Endothelial cell of umbilical vein (primary cell): ENCODE results near the gene ABHD5. TPM values are rescaled to one million over a fixed set of nuclear protein-coding genes. Genes with fewer than 3 reads are reported as not detected.

Experiments used
- BruUV-seq: library from RNA; stranded (reverse); fragments of 400-500 nt; replicated peaks from 2 replicates; lab custom pipeline; 2021; lab: Mats Ljungman, UMichigan
- CTCF ChIA-PET: fragments of 300-600, 350-600 bp; sonication (Branson Sonifier 250); formaldehyde crosslinking; loops from one replicate; lab custom pipeline; 2021; ENCODE audit warnings: antibody characterized with exemption, inconsistent platforms; lab: Charles Lee
- POLR2A ChIA-PET: fragments of 300-600, 350-600 bp; sonication (Branson Sonifier 250); formaldehyde crosslinking; loops from one replicate; lab custom pipeline; 2021; ENCODE audit warnings: antibody characterized with exemption, inconsistent platforms; lab: Charles Lee
- DNase-seq: peaks from one replicate; pipeline ENCODE4 v3.0.0-alpha.2; 2011; ENCODE audit warnings: low read depth, low spot score
- FAIRE-seq: peaks from 2 replicates; lab custom pipeline; 2011; peaks lifted over from hg19 to GRCh38; lab: Jason Lieb, UNC
- H2AFZ ChIP-seq: 2 replicates; pipeline ENCODE4 v1.6.0; 2012; ENCODE audit warnings: low read depth, low read length, control low read depth, inconsistent platforms
- H3K27ac ChIP-seq: 2 replicates; pipeline ENCODE4 v1.5.1; 2011; ENCODE audit warnings: low read depth, mild to moderate bottlenecking, control low read depth, low read length, moderate library complexity; ENCODE audit not compliant: insufficient read depth
- H3K27me3 ChIP-seq, 2 experiments: 2 replicates each; pipeline versions ENCODE4 v1.6.0 to v1.6.1; 2011; ENCODE audit warnings: low read length in 2 of 2, mixed read lengths in 1 of 2; ENCODE audit not compliant: control insufficient read depth in 2 of 2, insufficient read depth in 2 of 2
- H3K36me3 ChIP-seq, 2 experiments: 2 replicates in 1 of 2; 3 replicates in 1 of 2; pipeline ENCODE4 v1.5.1; 2011; ENCODE audit warnings: low read length in 2 of 2, mild to moderate bottlenecking in 1 of 2, moderate library complexity in 1 of 2; ENCODE audit not compliant: control insufficient read depth in 2 of 2, insufficient read depth in 2 of 2; ENCODE audit errors: extremely low read depth in 1 of 2
- H3K4me1 ChIP-seq: 3 replicates; pipeline ENCODE4 v1.5.1; 2011; ENCODE audit warnings: mild to moderate bottlenecking, low read length; ENCODE audit not compliant: control insufficient read depth, insufficient read depth; ENCODE audit errors: extremely low read depth
- H3K4me2 ChIP-seq: 2 replicates; pipeline ENCODE4 v1.6.1; 2011; ENCODE audit warnings: low read length, control low read depth, mixed read lengths; ENCODE audit not compliant: insufficient read depth
- H3K4me3 ChIP-seq, 3 experiments: fragments of 200-600 bp in 1 of 3; sonication (generic), shearing (Covaris generic) in 1 of 3; replicated peaks in 1 of 3; 2 replicates each; pipeline ENCODE4 v1.5.1; 2011 to 2016; ENCODE audit warnings: control low read depth in 3 of 3, low read length in 3 of 3, mild to moderate bottlenecking in 2 of 3, inconsistent platforms in 1 of 3, low read depth in 1 of 3, moderate library complexity in 1 of 3; ENCODE audit not compliant: insufficient read depth in 1 of 3
- H3K79me2 ChIP-seq: 2 replicates; pipeline ENCODE4 v1.6.0; 2012; ENCODE audit warnings: low read length, inconsistent platforms; ENCODE audit not compliant: control insufficient read depth, insufficient read depth
- H3K9ac ChIP-seq: replicated peaks from 2 replicates; pipeline ENCODE3; 2011; ENCODE audit warnings: low read length, control low read depth; ENCODE audit not compliant: insufficient read depth; ENCODE audit errors: extremely low read depth
- H3K9me1 ChIP-seq: replicated peaks from 3 replicates; pipeline ENCODE4 v1.6.0; 2011; ENCODE audit warnings: mild to moderate bottlenecking, low read length; ENCODE audit not compliant: control insufficient read depth, insufficient read depth; ENCODE audit errors: extremely low read depth
- H3K9me3 ChIP-seq: replicated peaks from 2 replicates; pipeline ENCODE4 v1.5.1; 2012; ENCODE audit warnings: low read length, inconsistent platforms; ENCODE audit not compliant: control insufficient read depth, insufficient read depth
- H4K20me1 ChIP-seq: replicated peaks from 2 replicates; pipeline ENCODE3; 2011; ENCODE audit warnings: mild to moderate bottlenecking, low read length; ENCODE audit not compliant: control insufficient read depth, insufficient read depth; ENCODE audit errors: extremely low read depth
- CTCF ChIP-seq, 2 donors: IDR thresholded peaks; 1 replicate in 1 of 2; 2 replicates in 1 of 2; pipeline ENCODE4 v1.5.1; 2011; ENCODE audit warnings: low read length in 2 of 2, mild to moderate bottlenecking in 2 of 2, moderate library complexity in 2 of 2, control low read depth in 1 of 2, inconsistent platforms in 1 of 2, low read depth in 1 of 2; ENCODE audit not compliant: insufficient read depth in 1 of 2; ENCODE audit errors: extremely low read depth in 1 of 2
- EZH2 ChIP-seq: IDR thresholded peaks from 2 replicates; pipeline ENCODE4 v1.6.1; 2012; ENCODE audit warnings: borderline replicate concordance, low read depth, mild to moderate bottlenecking, moderate library complexity, low read length, inconsistent platforms; ENCODE audit not compliant: severe bottlenecking
- FOS ChIP-seq: IDR thresholded peaks from 2 replicates; pipeline ENCODE4 v1.6.1; 2011; ENCODE audit warnings: mild to moderate bottlenecking, low read length, moderate library complexity, borderline replicate concordance; ENCODE audit not compliant: insufficient read depth
- GATA2 ChIP-seq: IDR thresholded peaks from 2 replicates; pipeline ENCODE4 v1.7.0; 2011; ENCODE audit warnings: low read depth, mild to moderate bottlenecking, moderate library complexity, mixed read lengths, low read length; ENCODE audit not compliant: insufficient read length, insufficient read depth
- JUN ChIP-seq: IDR thresholded peaks from 2 replicates; pipeline ENCODE4 v1.6.1; 2011; ENCODE audit warnings: borderline replicate concordance, low read depth; ENCODE audit not compliant: insufficient read length, insufficient read depth
- MAX ChIP-seq: IDR thresholded peaks from 2 replicates; pipeline ENCODE4 v1.6.1; 2011; ENCODE audit not compliant: insufficient read depth, insufficient read length
- MYC ChIP-seq: IDR thresholded peaks from one replicate; pipeline ENCODE4 v1.6.1; 2011; ENCODE audit warnings: mild to moderate bottlenecking, low read depth, low read length
- POLR2A ChIP-seq: IDR thresholded peaks from 2 replicates; pipeline ENCODE4 v1.6.1; 2012; ENCODE audit warnings: low read depth, mild to moderate bottlenecking, control low read depth, low read length
- POLR2AphosphoS5 ChIP-seq: IDR thresholded peaks from 2 replicates; pipeline ENCODE4 v1.6.1; 2012; ENCODE audit warnings: low read depth, mild to moderate bottlenecking, control low read depth, low read length, moderate library complexity; ENCODE audit not compliant: insufficient read depth
- dilution Hi-C: fragments of 300-500 bp; cut with MboI; formaldehyde crosslinking; loops from one replicate; pipeline ENCODE4 v1.15.0; 2019; ENCODE audit warnings: low sequenced_read_pairs; ENCODE audit not compliant: extremely low pct_ligation_motif_present
- intact Hi-C: fragments of 100-400 bp; cut with micrococcal nuclease; formaldehyde crosslinking; loops from one replicate; pipeline ENCODE4 v1.10.0; 2022
- polyA plus RNA-seq, 4 experiments: library from polyadenylated mRNA; depleted of rRNA in 3 of 4; stranded (reverse) in 3 of 4; unstranded in 1 of 4; fragments of >200 nt; gene quantifications; 2 replicates each; pipeline versions ENCODE4 v1.2.1 to v1.2.3, GENCODE V29; 2011 to 2012; ENCODE audit warnings: missing spikeins in 1 of 4
- total RNA-seq: library from RNA; stranded (reverse); gene quantifications from 2 replicates; pipeline ENCODE4 v1.2.3, GENCODE V29; 2021

Gene ABHD5
- total and polyA plus RNA-seq, 2 donors (not counting 3 experiments of a cell fraction or from before 2014, with no cell fraction given): 10.0 to 21.2 TPM

- DNase-seq (no peak), FAIRE-seq (no peak)
- Histone ChIP-seq H3K27ac (no peak overlapping the region), H3K36me3 (no peaks in the 10 kb centered on the region), H3K4me3 (no peak overlapping the region), H3K79me2 (no peaks in the 10 kb centered on the region), H3K27me3 (no peaks in the 10 kb centered on the region), H3K9me3 (no peaks in the 10 kb centered on the region), H3K9me1 (no peaks in the 10 kb centered on the region), H2AFZ (no peak overlapping the region), H3K9ac (no peak overlapping the region), H3K4me2 (no peak overlapping the region), H3K4me1 (peaks cover 48% of the 10 kb centered on the region), H4K20me1 (no peaks in the 10 kb centered on the region)
- BruUV-seq: no TSS peak
- TF ChIP-seq JUN (no peak), POLR2A (no peak), GATA2 (no peak), FOS (no peak), EZH2 (no peak), MAX (no peak), CTCF (IDR thresholded peaks at IDR 0.05; ENCODE audit: extremely low read depth in 1 of 2, insufficient read depth in 1 of 2, low read depth in 1 of 2, low read length in 2 of 2) (no peak), MYC (no peak), POLR2AphosphoS5 (no peak)
- ChIA-PET CTCF (no interaction called here), POLR2A (no interaction called here)
- intact Hi-C loops: loop anchor here (10.0 kb wide), 1 partner anchor 579 kb away; no protein-coding TSS in a partner anchor
- dilution Hi-C loops: no loop called here
These were observed 73.3 kb downstream of the ABHD5 start for GRCh38 chr3:43764056-43764455.
